Eye (tissue), 1 donor: ENCODE data around the gene CACNA1C.

Experiments
- DNase-seq: peaks from one replicate; pipeline ENCODE4 v3.0.0-alpha.2; 2015

CACNA1C gene

GRCh38 chr12:2142068-2142467, 89.3 kb downstream of the CACNA1C start:
- no peak for DNase-seq

GRCh38 chr12:2144951-2145350, 92.2 kb downstream of the CACNA1C start:
- DNase-seq, result no peak

GRCh38 chr12:2145433-2145998, 92.7 kb downstream of the CACNA1C start:
- no peak for DNase-seq

GRCh38 chr12:2147335-2147734, 94.5 kb downstream of the CACNA1C start:
- DNase-seq, result no peak

- no peak for DNase-seq
These were observed 96.3 kb downstream of the CACNA1C start for GRCh38 chr12:2149091-2149490.

GRCh38 chr12:2150833-2151232, 98.0 kb downstream of the CACNA1C start:
- no peak for DNase-seq

- no peak for DNase-seq
These were observed 98.6 kb downstream of the CACNA1C start for GRCh38 chr12:2151391-2151790.

- DNase-seq, result no peak
These were observed 99.3 kb downstream of the CACNA1C start for GRCh38 chr12:2152134-2152533.

GRCh38 chr12:2154050-2154449, 101.3 kb downstream of the CACNA1C start:
- DNase-seq, result no peak

GRCh38 chr12:2154521-2154920, 101.7 kb downstream of the CACNA1C start:
- DNase-seq, result no peak

GRCh38 chr12:2156333-2156732, 103.5 kb downstream of the CACNA1C start:
- DNase-seq, result no peak

- DNase-seq, result no peak
These were observed 107.3 kb downstream of the CACNA1C start for GRCh38 chr12:2160043-2160442.

- no peak for DNase-seq
These were observed 108.7 kb downstream of the CACNA1C start for GRCh38 chr12:2161473-2161872.

- DNase-seq, result no peak
These were observed 110.6 kb downstream of the CACNA1C start for GRCh38 chr12:2163177-2163941.

GRCh38 chr12:2165021-2165420, 112.2 kb downstream of the CACNA1C start:
- no peak for DNase-seq

- DNase-seq, result no peak
These were observed 113.1 kb downstream of the CACNA1C start for GRCh38 chr12:2165927-2166326.

GRCh38 chr12:2166696-2167095, 113.9 kb downstream of the CACNA1C start:
- DNase-seq, result no peak

GRCh38 chr12:2167231-2167630, 114.4 kb downstream of the CACNA1C start:
- no peak for DNase-seq

GRCh38 chr12:2168808-2169207, 116.0 kb downstream of the CACNA1C start:
- no peak for DNase-seq

- DNase-seq, result no peak
These were observed 116.7 kb downstream of the CACNA1C start for GRCh38 chr12:2169489-2169888.

- no peak for DNase-seq
These were observed 117.2 kb downstream of the CACNA1C start for GRCh38 chr12:2169940-2170339.

GRCh38 chr12:2170376-2170775, 117.6 kb downstream of the CACNA1C start:
- DNase-seq, result no peak

- peak; percentile 56 for DNase-seq
These were observed 119.1 kb downstream of the CACNA1C start for GRCh38 chr12:2171672-2172426.
